SW 1271 (cell line): Measurements from ENCODE around the gene FUT3.

Experiments
- DNase-seq, 2 experiments: peaks; one replicate each; lab custom pipeline; 2025; lab: John Stamatoyannopoulos, UW

FUT3 gene

GRCh38 chr19:5823579-5824281 lies 27.5 kb downstream of the FUT3 start:
- peak in 1 of 2 experiments; percentile 37 for DNase-seq

GRCh38 chr19:5822181-5822844 lies 28.9 kb downstream of the FUT3 start:
- no peak for DNase-seq

- no peak for DNase-seq
These were observed 29.6 kb downstream of the FUT3 start for GRCh38 chr19:5821521-5822180.

GRCh38 chr19:5820785-5821184 lies 30.5 kb downstream of the FUT3 start:
- no peak for DNase-seq

GRCh38 chr19:5818594-5818993 lies 32.7 kb downstream of the FUT3 start:
- DNase-seq, result no peak

GRCh38 chr19:5817218-5817617 lies 34.0 kb downstream of the FUT3 start:
- no peak for DNase-seq

GRCh38 chr19:5814852-5815246 lies 36.4 kb downstream of the FUT3 start:
- no peak for DNase-seq

- DNase-seq, result no peak
These were observed 37.0 kb downstream of the FUT3 start for GRCh38 chr19:5814123-5814851.

GRCh38 chr19:5811117-5811516 lies 40.1 kb downstream of the FUT3 start:
- no peak for DNase-seq

GRCh38 chr19:5809469-5809868 lies 41.8 kb downstream of the FUT3 start:
- DNase-seq, result no peak

- DNase-seq, result no peak
These were observed 42.2 kb downstream of the FUT3 start for GRCh38 chr19:5809053-5809452.

GRCh38 chr19:5808120-5808816 lies 43.0 kb downstream of the FUT3 start:
- DNase-seq, result no peak

GRCh38 chr19:5806905-5807304 lies 44.3 kb downstream of the FUT3 start:
- DNase-seq, result no peak

GRCh38 chr19:5806133-5806489 lies 45.1 kb downstream of the FUT3 start:
- no peak for DNase-seq

- peak in 1 of 2 experiments; percentile 45 for DNase-seq
These were observed 45.7 kb downstream of the FUT3 start for GRCh38 chr19:5805462-5806132.

GRCh38 chr19:5804516-5805461 lies 46.5 kb downstream of the FUT3 start, which contains the start of gene NRTN:
Gene NRTN, plus strand, starts transcription at chr19:5805067. Its CDS starts 19,099 bp downstream, at chr19:5824166.
- peak in 1 of 2 experiments; percentile 13 for DNase-seq

GRCh38 chr19:5803752-5804515 lies 47.3 kb downstream of the FUT3 start:
- peak; percentile 88 for DNase-seq

GRCh38 chr19:5803441-5803751 lies 47.9 kb downstream of the FUT3 start:
- DNase-seq, result no peak

GRCh38 chr19:5801796-5802619 lies 49.2 kb downstream of the FUT3 start:
- DNase-seq, result no peak
